ENCODE data around the gene XCR1. TPM values are rescaled to one million over a fixed set of nuclear protein-coding genes. Genes with fewer than 3 reads are reported as not detected.
"Not testable (repeated sequence)": the region's sequence is repeated elsewhere in the genome, so short reads cannot be mapped to it uniquely, and the experiment has no call there.

The XCR1 gene
- total and polyA plus RNA-seq, 4 donors, result 0.26 to 0.63 TPM; not detected in 2

DNA sequence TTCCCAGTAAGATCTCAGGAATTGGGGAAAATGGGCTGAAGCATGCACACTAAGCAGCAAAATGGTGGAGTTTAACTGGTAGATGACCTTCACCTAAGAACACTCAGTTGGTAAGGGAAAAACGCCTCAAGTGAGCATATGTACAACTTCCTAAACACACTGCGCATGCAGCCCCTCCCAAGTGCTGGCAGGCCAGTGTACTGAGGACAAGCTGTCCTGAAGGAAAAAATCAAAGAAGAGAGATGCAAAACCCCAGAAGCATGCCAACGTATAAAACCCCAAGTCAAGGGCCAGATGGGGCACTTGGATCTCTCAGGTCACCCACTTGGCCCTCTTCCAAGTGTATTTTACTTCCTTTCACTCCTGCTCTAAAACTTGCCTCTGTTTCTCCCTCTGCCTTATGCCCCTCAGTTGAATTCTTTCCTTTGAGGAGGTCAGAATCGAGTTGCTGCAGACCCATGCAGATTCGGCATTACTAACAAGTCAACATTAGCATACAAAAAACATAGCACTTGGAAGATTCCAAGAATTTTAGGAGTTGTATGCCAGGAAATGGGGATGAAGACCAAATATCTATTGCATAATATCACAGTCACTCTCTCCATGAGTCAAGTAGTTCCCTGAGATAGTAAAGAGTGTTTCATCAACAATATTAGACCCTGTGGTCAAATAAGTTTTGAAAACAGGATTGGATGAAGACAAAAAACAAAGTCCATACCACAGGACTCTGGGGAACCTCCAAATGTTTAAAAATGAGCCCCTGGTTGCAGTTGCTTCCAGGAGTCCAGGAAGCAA, 20.8 kb downstream of the XCR1 start:
- 73 to 75% methylated on average over 5 of the region's 5 CpGs for WGBS, 2 donors
- DNase-seq (no peak), ATAC-seq (ENCODE audit: low FRiP score) (peak; percentile 73)
- H3K4me1 ChIP-seq (ENCODE audit: control insufficient read depth in 1 of 2, insufficient read depth in 2 of 2, low read length in 2 of 2), result no peaks in the 10 kb centered on the region
- H3K27ac ChIP-seq (ENCODE audit: low read depth in 1 of 2, low read length in 2 of 2), result no peak overlapping the region
- no peaks in the 10 kb centered on the region for H3K9me3 ChIP-seq (ENCODE audit: control insufficient read depth, low read length)
- intact Hi-C loops (cut with DNase I), result loop anchor here in 1 of 2 donors (5.0 kb wide), 1 partner anchor 61 kb away; no protein-coding TSS in a partner anchor
- no peak overlapping the region for H3K4me3 ChIP-seq (ENCODE audit: low read length in 2 of 2)
- no peaks in the 10 kb centered on the region for H3K27me3 ChIP-seq (ENCODE audit: control insufficient read depth in 1 of 2, insufficient read depth in 2 of 2, low read length in 1 of 2)
- no peaks in the 10 kb centered on the region for H3K36me3 ChIP-seq (ENCODE audit: control insufficient read depth in 1 of 2, insufficient read depth in 2 of 2, low read length in 1 of 2)

DNA sequence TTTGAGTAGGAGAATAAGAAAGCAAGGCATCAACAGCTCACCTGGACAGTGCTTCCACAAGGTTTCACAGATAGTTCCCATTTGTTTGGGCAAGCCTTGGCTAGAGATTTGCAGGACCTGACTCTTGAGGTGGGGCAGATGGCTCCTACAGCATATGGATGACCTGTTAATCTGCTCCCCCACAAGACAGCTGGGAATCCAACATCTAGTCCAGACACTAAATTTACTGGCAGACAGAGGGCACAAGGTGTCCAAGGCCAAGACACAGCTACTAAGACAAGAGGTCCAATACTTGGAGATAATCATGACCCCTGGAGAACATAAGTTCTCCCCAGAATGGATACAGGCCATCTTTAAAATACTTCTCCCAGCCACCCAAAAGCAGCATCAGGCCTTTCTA, 23.6 kb downstream of the XCR1 start:
- H3K9me3 ChIP-seq (ENCODE audit: control insufficient read depth, low read length); H3K4me3 ChIP-seq (ENCODE audit: low read length in 2 of 2); DNase-seq; H3K36me3 ChIP-seq (ENCODE audit: control insufficient read depth in 1 of 2, insufficient read depth in 2 of 2, low read length in 1 of 2); ATAC-seq (ENCODE audit: low FRiP score); intact Hi-C loops (cut with DNase I); H3K4me1 ChIP-seq (ENCODE audit: control insufficient read depth in 1 of 2, insufficient read depth in 2 of 2, low read length in 2 of 2); H3K27ac ChIP-seq (ENCODE audit: low read depth in 1 of 2, low read length in 2 of 2); H3K27me3 ChIP-seq (ENCODE audit: control insufficient read depth in 1 of 2, insufficient read depth in 2 of 2, low read length in 1 of 2): not testable (repeated sequence)

DNA sequence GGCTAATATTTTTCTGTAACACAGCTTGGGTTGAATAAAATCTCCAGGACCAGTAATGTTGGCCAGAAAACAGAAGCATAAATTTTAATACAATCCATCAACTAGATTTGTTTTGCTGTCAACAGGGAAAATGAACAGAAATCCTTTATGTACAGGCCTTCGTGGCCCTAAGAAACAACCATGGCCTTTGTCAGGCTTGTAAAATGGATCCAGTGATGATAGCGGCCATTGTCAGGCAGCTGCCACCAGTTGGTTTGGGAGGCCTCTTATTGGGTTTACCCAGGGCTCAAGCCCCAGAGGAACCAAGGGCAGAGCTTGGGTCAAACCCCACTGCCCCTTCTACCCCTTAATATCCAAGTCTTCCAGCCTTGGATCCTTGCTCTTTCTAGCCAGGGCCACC, 26.1 kb downstream of the XCR1 start:
- Histone ChIP-seq H3K36me3 (ENCODE audit: control insufficient read depth in 1 of 2, insufficient read depth in 2 of 2, low read length in 1 of 2) (no peaks in the 10 kb centered on the region), H3K27me3 (ENCODE audit: control insufficient read depth in 1 of 2, insufficient read depth in 2 of 2, low read length in 1 of 2) (no peaks in the 10 kb centered on the region), H3K4me3 (ENCODE audit: low read length in 2 of 2) (no peak overlapping the region), H3K27ac (ENCODE audit: low read depth in 1 of 2, low read length in 2 of 2) (no peak overlapping the region), H3K4me1 (ENCODE audit: control insufficient read depth in 1 of 2, insufficient read depth in 2 of 2, low read length in 2 of 2) (no peaks in the 10 kb centered on the region), H3K9me3 (ENCODE audit: control insufficient read depth, low read length) (no peaks in the 10 kb centered on the region)
- intact Hi-C loops (cut with DNase I), result no loop called here
- WGBS, 2 donors, result 94 to 96% methylated on average over 2 of the region's 2 CpGs
- no peak for ATAC-seq (ENCODE audit: low FRiP score)
- DNase-seq, result no peak

DNA sequence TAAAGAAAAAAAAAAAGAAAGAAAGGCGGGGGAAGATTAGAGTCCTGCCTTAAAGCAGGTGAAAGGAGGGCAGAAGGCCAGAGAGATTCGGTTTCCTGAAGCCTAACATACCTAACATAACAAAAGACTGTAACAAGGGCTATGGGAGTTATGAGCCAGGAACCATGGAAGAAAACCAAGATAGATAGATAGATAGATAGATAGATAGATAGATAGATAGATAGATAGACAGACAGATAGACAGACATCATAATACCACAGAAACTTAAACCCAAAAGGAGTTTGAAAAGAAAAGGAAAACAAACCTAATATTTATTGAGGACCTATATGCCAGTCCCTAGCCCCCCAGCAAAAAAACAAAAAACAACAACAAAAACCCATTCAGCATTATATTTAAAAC, 29.3 kb downstream of the XCR1 start:
- Histone ChIP-seq H3K27me3 (ENCODE audit: control insufficient read depth in 1 of 2, insufficient read depth in 2 of 2, low read length in 1 of 2) (no peaks in the 10 kb centered on the region), H3K9me3 (ENCODE audit: control insufficient read depth, low read length) (no peaks in the 10 kb centered on the region), H3K27ac (ENCODE audit: low read depth in 1 of 2, low read length in 2 of 2) (no peak overlapping the region), H3K4me1 (ENCODE audit: control insufficient read depth in 1 of 2, insufficient read depth in 2 of 2, low read length in 2 of 2) (no peaks in the 10 kb centered on the region), H3K36me3 (ENCODE audit: control insufficient read depth in 1 of 2, insufficient read depth in 2 of 2, low read length in 1 of 2) (no peaks in the 10 kb centered on the region), H3K4me3 (ENCODE audit: low read length in 2 of 2) (no peak overlapping the region)
- intact Hi-C loops (cut with DNase I), result loop anchor here in 1 of 2 donors (5.0 kb wide), 1 partner anchor 51 kb away; no protein-coding TSS in a partner anchor
- DNase-seq (no peak), ATAC-seq (ENCODE audit: low FRiP score) (no peak)
- 76 to 82% methylated on average over 2 of the region's 2 CpGs for WGBS, 2 donors

DNA sequence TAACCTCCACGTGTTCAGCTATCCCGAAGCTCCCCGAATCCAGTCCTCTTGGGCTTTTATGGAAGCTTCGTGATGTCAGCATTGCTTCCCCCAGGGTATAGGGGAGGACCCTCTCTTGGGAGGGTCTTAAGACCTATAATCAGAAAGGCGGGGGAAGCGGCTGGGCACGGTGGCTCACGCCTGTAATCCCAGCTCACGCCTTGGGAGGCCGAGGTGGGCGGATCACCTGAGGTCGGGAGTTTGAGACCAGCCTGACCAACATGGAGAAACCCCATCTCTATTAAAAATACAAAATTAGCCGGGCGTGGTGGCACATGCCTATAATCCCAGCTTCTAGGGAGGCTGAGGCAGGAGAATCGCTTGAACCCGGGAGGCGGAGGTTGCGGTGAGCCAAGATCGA, 29.8 kb downstream of the XCR1 start:
- H3K27ac ChIP-seq (ENCODE audit: low read depth in 1 of 2, low read length in 2 of 2); H3K4me3 ChIP-seq (ENCODE audit: low read length in 2 of 2); H3K27me3 ChIP-seq (ENCODE audit: control insufficient read depth in 1 of 2, insufficient read depth in 2 of 2, low read length in 1 of 2); ATAC-seq (ENCODE audit: low FRiP score); H3K4me1 ChIP-seq (ENCODE audit: control insufficient read depth in 1 of 2, insufficient read depth in 2 of 2, low read length in 2 of 2); H3K9me3 ChIP-seq (ENCODE audit: control insufficient read depth, low read length); DNase-seq; H3K36me3 ChIP-seq (ENCODE audit: control insufficient read depth in 1 of 2, insufficient read depth in 2 of 2, low read length in 1 of 2): not testable (repeated sequence)
- intact Hi-C loops (cut with DNase I), result loop anchor here in 1 of 2 donors (5.0 kb wide), 1 partner anchor 50 kb away; no protein-coding TSS in a partner anchor
- WGBS, 2 donors, result 94 to 95% methylated on average over 19 of the region's 19 CpGs

DNA sequence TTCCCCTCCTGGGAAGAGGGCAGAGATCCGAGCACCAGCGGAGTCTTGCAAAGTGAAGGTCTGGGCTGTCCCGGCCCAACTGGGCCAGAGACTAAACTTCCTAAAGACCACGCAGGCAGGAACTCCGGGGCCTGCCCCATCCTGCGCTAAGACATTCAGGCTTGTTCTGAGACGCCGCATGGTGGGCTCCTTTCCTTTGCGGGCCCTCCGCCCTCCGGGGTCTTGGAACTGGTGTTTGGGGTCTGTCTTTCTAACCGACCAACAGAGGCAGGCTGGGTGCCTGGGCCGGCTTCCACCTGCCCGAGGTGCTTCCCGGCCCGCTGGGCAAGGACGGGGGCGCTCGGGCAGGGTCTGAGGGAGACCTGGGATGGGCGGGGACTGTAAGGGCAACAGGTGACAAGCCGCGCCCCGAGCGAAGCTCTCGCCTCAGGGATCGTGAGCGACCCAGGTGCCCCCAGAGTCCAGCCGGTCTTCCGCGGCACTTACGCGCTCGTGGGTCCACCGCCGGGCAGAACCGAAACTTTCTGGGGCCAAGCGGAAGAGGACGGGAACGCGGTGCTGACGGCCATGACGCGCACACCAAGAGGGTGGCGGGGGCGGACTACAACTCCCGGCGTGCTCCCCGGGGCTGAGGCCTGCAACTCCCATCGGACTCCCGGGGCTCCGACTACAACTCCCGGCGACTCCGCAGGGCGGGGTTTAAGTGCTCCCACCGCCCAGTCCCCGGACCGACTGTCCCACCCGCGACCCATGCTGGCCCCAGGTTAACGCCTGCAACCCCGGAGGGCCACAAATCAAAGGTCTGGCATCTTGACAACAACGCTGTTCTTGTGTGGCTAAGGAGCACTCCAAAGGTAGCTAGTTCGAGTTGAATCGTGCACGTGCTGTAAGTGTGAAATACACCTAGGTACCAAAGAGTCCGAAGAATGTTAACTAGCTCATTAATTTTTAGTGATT, 31.8 kb downstream of the XCR1 start, which contains the start of gene FYCO1:
TSS of gene FYCO1 (minus strand) at position 589 of the 957 bp plus-strand sequence. CDS start 10,914 bp downstream, outside the sequence.
- ATAC-seq (ENCODE audit: low FRiP score), result peak; percentile 96
- intact Hi-C loops (cut with DNase I), result loop anchor here (2.0 to 5.0 kb wide), 2 partner anchors 48 to 57 kb away; no protein-coding TSS in a partner anchor
- H3K36me3 ChIP-seq (ENCODE audit: control insufficient read depth in 1 of 2, insufficient read depth in 2 of 2, low read length in 1 of 2), result no peaks in the 10 kb centered on the region
- peak within 1 kb of the TSS; percentile 80 for H3K27ac ChIP-seq (ENCODE audit: low read depth in 1 of 2, low read length in 2 of 2)
- peak within 1 kb of the TSS; percentile 77 to 92 for H3K4me3 ChIP-seq (ENCODE audit: low read length in 2 of 2)
- DNase-seq, result peak; percentile 97 to 98
- no peaks in the 10 kb centered on the region for H3K27me3 ChIP-seq (ENCODE audit: control insufficient read depth in 1 of 2, insufficient read depth in 2 of 2, low read length in 1 of 2)
- H3K9me3 ChIP-seq (ENCODE audit: control insufficient read depth, low read length), result no peaks in the 10 kb centered on the region
- WGBS, 2 donors, result 1% methylated on average over 65 to 67 of the region's 67 CpGs
- peaks cover 0 to 9% of the 10 kb centered on the region in 2 donors for H3K4me1 ChIP-seq (ENCODE audit: control insufficient read depth in 1 of 2, insufficient read depth in 2 of 2, low read length in 2 of 2)

DNA sequence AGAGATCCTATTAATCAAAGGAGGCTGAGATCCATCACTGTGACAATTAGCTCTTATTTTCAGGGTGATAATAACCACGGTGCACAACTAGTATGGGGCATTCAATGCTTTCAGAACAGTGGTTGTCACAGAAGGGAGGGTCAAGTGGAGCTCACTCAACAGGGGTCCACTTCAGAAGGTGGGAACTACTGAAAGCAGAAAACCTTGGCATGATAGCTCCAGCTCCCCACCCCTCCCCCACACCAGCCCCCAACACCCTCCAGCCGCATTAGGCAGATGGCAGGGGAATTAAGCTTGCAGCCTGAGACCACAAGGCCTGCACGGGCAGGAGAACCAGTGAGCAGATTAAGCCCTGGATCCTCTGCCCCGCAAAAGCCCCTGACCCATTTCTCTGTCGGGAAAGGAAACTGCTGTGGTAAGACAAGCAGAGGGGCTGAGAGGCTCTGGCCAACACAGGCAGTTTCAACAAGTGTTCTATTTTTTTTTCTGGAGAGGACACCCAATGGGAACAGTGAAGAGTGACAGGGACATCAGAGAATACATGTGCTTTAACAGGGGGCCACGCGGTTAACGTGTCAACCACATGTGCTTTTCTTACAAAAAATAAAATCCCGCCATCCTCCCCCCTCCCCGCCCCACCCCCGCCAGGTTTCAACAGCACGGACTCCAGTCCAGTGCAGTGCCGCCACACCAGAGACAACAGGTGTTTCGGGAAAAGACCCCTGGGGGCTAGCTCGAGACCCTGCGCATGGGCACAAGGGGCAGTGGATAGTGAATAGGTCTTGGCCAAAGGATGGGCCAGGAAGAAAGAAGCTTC, 32.7 kb downstream of the XCR1 start:
- Histone ChIP-seq H3K36me3 (ENCODE audit: control insufficient read depth in 1 of 2, insufficient read depth in 2 of 2, low read length in 1 of 2) (no peaks in the 10 kb centered on the region), H3K4me3 (ENCODE audit: low read length in 2 of 2) (peak overlapping the region; percentile 77 to 92), H3K4me1 (ENCODE audit: control insufficient read depth in 1 of 2, insufficient read depth in 2 of 2, low read length in 2 of 2) (peaks cover 3 to 9% of the 10 kb centered on the region in 2 donors), H3K27ac (ENCODE audit: low read depth in 1 of 2, low read length in 2 of 2) (peak overlapping the region; percentile 80 to 94), H3K27me3 (ENCODE audit: control insufficient read depth in 1 of 2, insufficient read depth in 2 of 2, low read length in 1 of 2) (no peaks in the 10 kb centered on the region), H3K9me3 (ENCODE audit: control insufficient read depth, low read length) (no peaks in the 10 kb centered on the region)
- DNase-seq, result peak in 1 of 2 donors; percentile 58
- peak; percentile 28 for ATAC-seq (ENCODE audit: low FRiP score)
- whole genome bisulfite sequencing, 2 donors, result 5% methylated on average over 16 of the region's 16 CpGs
- intact Hi-C loops (cut with DNase I), result loop anchor here (2.0 to 5.0 kb wide), 3 partner anchors 47 to 387 kb away; no protein-coding TSS in a partner anchor
